ENCODE data around the gene APOBEC3F. TPM values are rescaled to one million over a fixed set of nuclear protein-coding genes. Genes with fewer than 3 reads are reported as not detected.
"Not testable (repeated sequence)": the region's sequence is repeated elsewhere in the genome, so short reads cannot be mapped to it uniquely, and the experiment has no call there.

Gene APOBEC3F
- total RNA-seq, 4 donors from 2014 or later = 0.98 TPM; not detected in 3

DNA sequence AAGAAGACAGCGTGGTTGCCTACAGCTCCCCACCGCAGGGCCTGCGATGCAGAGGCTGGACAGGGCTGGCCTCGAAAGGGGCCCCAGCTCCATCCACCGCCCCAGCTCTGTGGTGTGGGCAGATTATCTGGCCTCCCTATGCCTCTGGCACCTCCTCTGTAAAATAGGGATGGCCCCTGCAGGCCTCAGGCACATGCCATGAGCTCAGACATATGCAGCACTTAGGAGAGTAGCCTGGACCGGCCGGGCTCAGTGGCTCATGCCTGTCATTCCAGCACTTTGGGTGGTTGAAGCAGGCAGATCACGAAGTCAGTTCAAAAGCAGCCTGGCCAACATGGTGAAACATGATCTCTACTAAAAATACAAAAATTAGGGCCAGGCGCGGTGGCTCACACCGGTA lies 12.4 kb upstream of the APOBEC3F start:
- in situ Hi-C loops (cut with MboI; ENCODE audit: low sequenced_read_pairs in 4 of 4) (no loop called here), intact Hi-C loops (cut with DNase I; ENCODE audit: low total_unique reads) (no loop called here)
- no peaks in the 10 kb centered on the region for H3K4me1 ChIP-seq
- ATAC-seq (no peak), DNase-seq (no peak)
- no peaks in the 10 kb centered on the region for H3K27me3 ChIP-seq
- TF ChIP-seq, protein P1, sequence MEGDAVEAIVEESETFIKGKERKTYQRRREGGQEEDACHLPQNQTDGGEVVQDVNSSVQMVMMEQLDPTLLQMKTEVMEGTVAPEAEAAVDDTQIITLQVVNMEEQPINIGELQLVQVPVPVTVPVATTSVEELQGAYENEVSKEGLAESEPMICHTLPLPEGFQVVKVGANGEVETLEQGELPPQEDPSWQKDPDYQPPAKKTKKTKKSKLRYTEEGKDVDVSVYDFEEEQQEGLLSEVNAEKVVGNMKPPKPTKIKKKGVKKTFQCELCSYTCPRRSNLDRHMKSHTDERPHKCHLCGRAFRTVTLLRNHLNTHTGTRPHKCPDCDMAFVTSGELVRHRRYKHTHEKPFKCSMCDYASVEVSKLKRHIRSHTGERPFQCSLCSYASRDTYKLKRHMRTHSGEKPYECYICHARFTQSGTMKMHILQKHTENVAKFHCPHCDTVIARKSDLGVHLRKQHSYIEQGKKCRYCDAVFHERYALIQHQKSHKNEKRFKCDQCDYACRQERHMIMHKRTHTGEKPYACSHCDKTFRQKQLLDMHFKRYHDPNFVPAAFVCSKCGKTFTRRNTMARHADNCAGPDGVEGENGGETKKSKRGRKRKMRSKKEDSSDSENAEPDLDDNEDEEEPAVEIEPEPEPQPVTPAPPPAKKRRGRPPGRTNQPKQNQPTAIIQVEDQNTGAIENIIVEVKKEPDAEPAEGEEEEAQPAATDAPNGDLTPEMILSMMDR (IDR thresholded peaks at IDR 0.05 in 4 of 5, conservative IDR thresholded peaks at IDR 0.05 in 1 of 5) = no peak
- TF ChIP-seq POLR2A (IDR thresholded peaks at IDR 0.05) = no peak
- H3K27ac ChIP-seq = no peak overlapping the region
- no peaks in the 10 kb centered on the region for H3K9me3 ChIP-seq
- H3K36me3 ChIP-seq = no peaks in the 10 kb centered on the region
- no peak overlapping the region for H3K4me3 ChIP-seq

DNA sequence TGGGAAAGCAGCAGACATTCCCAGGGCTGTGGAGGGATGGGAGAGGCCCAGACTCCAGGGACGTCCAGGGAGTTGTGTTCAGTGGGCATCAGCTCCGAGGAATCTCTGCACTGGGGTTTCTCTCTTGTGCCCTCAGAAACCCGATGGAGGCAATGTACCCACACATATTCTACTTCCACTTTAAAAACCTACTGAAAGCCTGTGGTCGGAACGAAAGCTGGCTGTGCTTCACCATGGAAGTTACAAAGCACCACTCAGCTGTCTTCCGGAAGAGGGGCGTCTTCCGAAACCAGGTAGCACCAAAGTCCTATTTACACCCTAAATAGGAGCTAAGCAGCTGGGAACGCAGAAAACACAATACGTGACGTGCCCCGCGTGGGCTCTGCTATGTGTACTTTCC lies 11.4 kb upstream of the APOBEC3F start:
- Histone ChIP-seq H3K36me3 (no peaks in the 10 kb centered on the region), H3K9me3 (no peaks in the 10 kb centered on the region), H3K4me3 (no peak overlapping the region), H3K4me1 (no peaks in the 10 kb centered on the region), H3K27ac (no peak overlapping the region), H3K27me3 (no peaks in the 10 kb centered on the region)
- in situ Hi-C loops (cut with MboI; ENCODE audit: low sequenced_read_pairs in 4 of 4) (no loop called here), intact Hi-C loops (cut with DNase I; ENCODE audit: low total_unique reads) (no loop called here)
- ATAC-seq (no peak), DNase-seq (no peak)
- TF ChIP-seq, protein P1 (IDR thresholded peaks at IDR 0.05 in 4 of 5, conservative IDR thresholded peaks at IDR 0.05 in 1 of 5) = no peak
- TF ChIP-seq POLR2A (IDR thresholded peaks at IDR 0.05) = no peak

DNA sequence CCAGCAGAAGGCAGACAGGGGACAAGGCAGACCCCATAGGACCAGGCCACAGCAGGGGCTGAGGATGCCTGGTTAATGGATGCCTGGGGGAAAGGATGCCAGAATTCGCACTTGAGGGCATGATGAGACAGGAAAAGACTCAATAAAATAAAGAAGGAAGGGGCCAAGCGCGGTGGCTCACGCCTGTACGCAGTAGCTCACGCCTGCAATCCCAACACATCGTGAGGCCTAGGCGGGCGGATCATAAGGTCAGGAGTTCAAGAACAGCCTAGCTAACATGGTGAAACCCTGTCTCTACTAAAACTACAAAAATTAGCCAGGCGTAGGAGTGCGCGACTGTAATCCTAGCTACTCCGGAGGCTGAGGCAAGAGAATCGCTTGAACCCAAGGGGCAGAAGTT lies 10.0 kb upstream of the APOBEC3F start:
- DNase-seq (no peak), ATAC-seq (no peak)
- TF ChIP-seq, protein P1 (IDR thresholded peaks at IDR 0.05 in 4 of 5, conservative IDR thresholded peaks at IDR 0.05 in 1 of 5) = no peak
- no peak for TF ChIP-seq POLR2A (IDR thresholded peaks at IDR 0.05)
- Histone ChIP-seq H3K27me3 (no peaks in the 10 kb centered on the region), H3K4me3 (no peak overlapping the region), H3K36me3 (no peaks in the 10 kb centered on the region), H3K4me1 (no peaks in the 10 kb centered on the region), H3K27ac (no peak overlapping the region), H3K9me3 (no peaks in the 10 kb centered on the region)
- intact Hi-C loops (cut with DNase I; ENCODE audit: low total_unique reads) (no loop called here), in situ Hi-C loops (cut with MboI; ENCODE audit: low sequenced_read_pairs in 4 of 4) (no loop called here)

DNA sequence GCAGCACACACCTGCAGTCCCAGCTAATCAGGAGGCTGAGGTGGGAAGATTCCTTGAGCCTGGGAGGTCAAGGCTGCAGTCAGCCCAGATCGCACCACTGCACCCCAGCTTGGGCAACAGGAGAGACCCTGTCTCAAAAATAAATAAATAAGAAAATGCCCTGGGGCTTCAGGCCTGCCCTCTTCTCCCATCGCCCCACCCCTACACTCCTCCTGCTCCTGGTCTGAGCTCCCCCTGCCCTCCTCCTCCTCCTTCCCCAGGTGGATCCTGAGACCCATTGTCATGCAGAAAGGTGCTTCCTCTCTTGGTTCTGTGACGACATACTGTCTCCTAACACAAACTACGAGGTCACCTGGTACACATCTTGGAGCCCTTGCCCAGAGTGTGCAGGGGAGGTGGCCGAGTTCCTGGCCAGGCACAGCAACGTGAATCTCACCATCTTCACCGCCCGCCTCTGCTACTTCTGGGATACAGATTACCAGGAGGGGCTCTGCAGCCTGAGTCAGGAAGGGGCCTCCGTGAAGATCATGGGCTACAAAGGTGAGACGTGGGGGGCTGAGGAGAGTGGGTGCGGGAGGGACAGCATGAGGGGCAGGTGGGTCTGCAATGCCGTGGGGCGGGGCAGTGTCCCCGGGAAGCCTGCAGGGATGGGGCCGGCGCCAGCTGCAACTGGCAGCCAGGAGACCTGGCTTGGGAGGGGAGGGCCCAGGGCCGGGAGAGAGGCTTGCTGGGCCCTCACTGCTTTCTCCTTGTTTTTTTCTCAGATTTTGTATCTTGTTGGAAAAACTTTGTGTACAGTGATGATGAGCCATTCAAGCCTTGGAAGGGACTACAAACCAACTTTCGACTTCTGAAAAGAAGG lies 9.0 kb upstream of the APOBEC3F start:
- H3K36me3 ChIP-seq; H3K4me3 ChIP-seq; intact Hi-C loops (cut with DNase I; ENCODE audit: low total_unique reads): not testable (repeated sequence)

DNA sequence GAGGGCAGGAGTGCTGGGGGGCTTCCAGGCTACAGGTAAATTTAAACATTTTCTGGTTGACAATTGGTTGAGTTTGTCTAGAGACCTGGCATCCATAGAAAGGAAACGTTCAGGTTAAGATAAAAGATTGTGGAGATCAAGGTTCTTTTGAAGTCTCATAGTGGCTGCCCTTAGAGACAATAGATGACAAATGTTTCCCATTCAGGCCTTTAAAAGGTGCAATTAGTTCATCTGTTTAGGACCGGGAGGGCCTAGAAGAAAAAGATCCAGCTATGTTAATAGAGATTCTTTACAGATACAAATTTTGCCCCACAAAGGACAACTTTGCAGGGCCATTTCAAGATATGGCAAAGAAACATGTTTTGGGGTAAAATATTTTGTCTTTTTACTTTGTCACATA lies 3.6 kb upstream of the APOBEC3F start:
- H3K27ac ChIP-seq; ATAC-seq; intact Hi-C loops (cut with DNase I; ENCODE audit: low total_unique reads); H3K27me3 ChIP-seq; H3K9me3 ChIP-seq; H3K36me3 ChIP-seq; DNase-seq; H3K4me3 ChIP-seq; in situ Hi-C loops (cut with MboI; ENCODE audit: low sequenced_read_pairs in 4 of 4); H3K4me1 ChIP-seq: not testable (repeated sequence)

More for the DNA sequence above, 9.0 kb upstream of the APOBEC3F start:
- H3K9me3 ChIP-seq; H3K27me3 ChIP-seq; in situ Hi-C loops (cut with MboI; ENCODE audit: low sequenced_read_pairs in 4 of 4); DNase-seq; ATAC-seq; H3K4me1 ChIP-seq; H3K27ac ChIP-seq: not testable (repeated sequence)
